Measurements from ENCODE around the gene SF3B2.
"Not testable (repeated sequence)": the region's sequence is repeated elsewhere in the genome, so short reads cannot be mapped to it uniquely, and the experiment has no call there.

Gene SF3B2

DNA sequence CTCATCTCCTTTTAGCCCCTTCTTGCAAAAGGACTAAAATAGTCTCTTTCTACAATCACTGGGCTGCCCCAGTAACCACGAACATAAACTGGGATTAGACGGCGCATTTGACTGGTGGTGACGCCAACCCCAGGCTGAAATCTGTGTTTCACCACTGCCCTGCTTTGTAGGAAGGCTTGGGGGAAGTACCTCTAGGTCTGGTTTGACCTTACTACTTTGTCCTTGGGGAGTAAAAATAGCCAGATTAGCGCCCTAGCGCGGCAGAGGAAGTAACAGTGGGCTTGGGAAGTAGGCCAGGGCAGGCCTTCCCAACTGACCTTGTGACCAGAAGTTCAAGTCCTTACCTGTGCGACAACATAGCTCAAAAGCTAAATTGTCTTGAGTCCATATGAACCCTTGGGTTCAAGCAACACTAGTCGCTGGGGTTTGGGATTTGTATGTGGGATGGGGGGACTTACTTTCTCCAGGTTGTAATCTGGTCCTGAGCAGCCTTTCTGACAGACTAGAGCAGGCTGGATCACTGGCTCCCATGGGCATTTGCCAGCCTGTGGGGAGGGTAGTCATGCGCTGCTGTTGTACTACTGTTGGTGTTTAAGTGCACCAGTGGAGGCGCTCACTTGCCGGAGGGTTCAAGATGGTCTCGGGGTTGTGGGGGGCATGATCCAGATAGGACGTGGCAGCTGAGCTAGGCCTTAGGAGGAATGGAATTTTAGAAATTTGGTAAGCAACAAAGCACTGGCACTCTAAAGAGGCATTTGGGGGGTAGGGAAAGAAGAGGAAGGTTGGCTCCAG, 17.0 kb downstream of the SF3B2 start:
- peak overlapping the region; percentile 41 for H3K4me3 ChIP-seq (ENCODE audit: low read length)
- DNase-seq (ENCODE audit: low read depth, low spot score) = no peak

DNA sequence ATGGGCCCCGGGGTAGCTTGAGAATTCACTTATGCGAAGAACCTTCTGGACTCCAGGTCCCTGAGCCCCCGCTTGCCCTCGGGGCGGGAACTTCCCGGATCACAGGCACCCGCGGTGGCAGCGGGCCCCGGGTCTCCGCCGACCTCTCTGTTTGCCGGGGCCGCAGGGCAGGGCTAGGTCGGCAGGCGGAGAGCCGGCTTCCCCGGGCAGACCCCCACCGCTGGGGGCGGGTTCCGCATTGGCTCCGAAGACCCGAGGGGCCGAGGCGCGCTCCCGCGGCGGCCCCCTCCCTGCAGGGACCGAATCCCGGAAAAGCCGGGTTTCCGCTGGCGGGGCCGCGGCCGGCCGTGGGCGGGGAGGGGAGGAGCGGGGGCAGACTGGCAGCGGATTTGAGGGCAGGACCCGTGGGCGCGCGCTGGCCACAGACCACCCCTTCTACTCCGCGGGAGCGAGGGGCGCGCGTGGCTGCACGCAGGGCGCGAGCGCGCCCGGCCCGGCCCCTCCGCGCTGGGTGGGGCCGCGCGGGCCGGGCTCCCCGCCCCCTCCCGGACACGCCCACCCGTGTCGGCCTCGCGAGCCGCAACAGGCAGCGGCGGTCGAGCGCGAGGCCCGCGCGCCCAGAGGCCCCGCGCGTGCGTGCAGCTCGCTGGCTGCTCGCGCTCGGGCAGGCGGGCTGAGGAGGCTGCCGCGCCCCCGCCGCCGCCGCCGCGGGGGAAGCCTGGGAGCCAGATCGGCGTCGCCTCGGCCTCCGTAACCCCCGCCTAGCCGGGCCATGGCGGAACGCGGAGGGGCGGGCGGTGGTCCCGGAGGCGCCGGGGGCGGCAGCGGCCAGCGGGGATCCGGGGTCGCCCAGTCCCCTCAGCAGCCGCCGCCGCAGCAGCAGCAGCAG, 17.8 kb downstream of the SF3B2 start, which contains the start of gene PACS1:
Gene PACS1 (plus strand): TSS at position 558 of the 889 bp plus-strand sequence. CDS start 215 bp downstream, at position 773.
- peak within 1 kb of the TSS; percentile 56 for H3K4me3 ChIP-seq (ENCODE audit: low read length)
- DNase-seq (ENCODE audit: low read depth, low spot score) = peak; percentile 65

- DNase-seq (ENCODE audit: low read depth, low spot score) = no peak
- H3K4me3 ChIP-seq (ENCODE audit: low read length) = peak overlapping the region; percentile 56
Measured at GRCh38 chr11:66070604-66071380, 18.6 kb downstream of the SF3B2 start.

DNA sequence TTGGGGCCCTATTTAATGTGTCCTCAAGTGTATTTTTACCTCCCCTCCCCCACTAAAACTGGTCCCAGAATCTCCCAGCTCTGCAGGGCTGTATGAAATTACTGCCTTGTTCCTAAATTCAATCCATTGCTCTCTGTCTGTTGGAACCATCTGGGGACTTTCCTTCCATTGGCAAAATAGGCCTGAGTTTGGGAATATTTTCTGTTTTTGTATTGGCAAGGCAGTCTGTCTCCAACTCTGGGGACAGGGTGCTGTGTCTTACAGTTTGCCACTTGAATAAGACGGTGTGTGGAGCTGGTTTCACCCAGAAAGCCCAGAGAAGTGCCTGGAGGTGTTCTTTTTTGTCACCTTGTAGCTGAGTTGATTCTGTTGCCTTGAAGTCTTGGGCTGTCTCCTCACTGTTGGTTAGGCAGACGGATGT, 19.2 kb downstream of the SF3B2 start:
- H3K4me3 ChIP-seq (ENCODE audit: low read length) = peak overlapping the region; percentile 56
- no peak for DNase-seq (ENCODE audit: low read depth, low spot score)

DNA sequence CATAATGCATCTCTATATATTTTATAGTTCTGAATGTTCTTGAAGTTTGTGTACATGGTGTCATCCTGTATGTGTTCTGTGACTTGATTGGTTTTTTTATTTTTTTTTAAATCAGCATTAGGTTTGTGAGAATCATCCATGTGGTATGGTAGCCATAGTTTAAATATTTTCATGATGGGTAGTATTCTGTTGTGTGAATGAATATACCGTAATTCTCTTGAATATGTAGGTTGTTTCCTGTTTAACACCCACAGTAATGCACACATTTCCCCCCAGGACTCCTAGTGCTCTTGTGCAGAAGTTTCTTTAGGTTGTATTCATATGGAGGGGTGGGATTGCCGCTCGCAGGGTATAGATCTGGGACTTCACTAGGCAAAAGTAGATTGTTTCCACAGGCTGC, 19.9 kb downstream of the SF3B2 start:
- no peak overlapping the region for H3K4me3 ChIP-seq (ENCODE audit: low read length)
- DNase-seq (ENCODE audit: low read depth, low spot score) = no peak

GRCh38 chr11:66072518-66072917, 20.4 kb downstream of the SF3B2 start:
- H3K4me3 ChIP-seq (ENCODE audit: low read length) = no peak overlapping the region
- no peak for DNase-seq (ENCODE audit: low read depth, low spot score)

GRCh38 chr11:66073669-66074068, 21.5 kb downstream of the SF3B2 start:
- no peak for DNase-seq (ENCODE audit: low read depth, low spot score)
- no peak overlapping the region for H3K4me3 ChIP-seq (ENCODE audit: low read length)

DNA sequence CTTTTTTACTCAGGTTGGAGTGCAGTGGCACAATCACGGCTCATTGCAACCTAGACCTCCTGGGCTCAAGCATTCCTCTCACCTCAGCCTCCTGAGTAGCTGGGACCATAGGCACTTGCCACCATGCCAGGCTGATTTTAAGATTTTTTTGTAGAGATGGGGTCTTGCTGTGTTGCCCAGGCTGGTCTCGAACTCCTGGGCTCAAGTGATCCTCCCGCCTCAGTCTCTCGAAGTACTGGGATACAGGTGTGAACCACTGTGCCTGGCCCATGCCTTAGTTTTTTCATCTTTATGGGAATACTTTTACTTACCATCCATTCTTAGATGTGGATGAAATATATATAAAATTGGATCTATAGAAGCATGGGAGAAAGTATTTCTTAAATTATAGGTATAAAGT, 23.1 kb downstream of the SF3B2 start:
- H3K4me3 ChIP-seq (ENCODE audit: low read length) = no peak overlapping the region
- no peak for DNase-seq (ENCODE audit: low read depth, low spot score)

DNA sequence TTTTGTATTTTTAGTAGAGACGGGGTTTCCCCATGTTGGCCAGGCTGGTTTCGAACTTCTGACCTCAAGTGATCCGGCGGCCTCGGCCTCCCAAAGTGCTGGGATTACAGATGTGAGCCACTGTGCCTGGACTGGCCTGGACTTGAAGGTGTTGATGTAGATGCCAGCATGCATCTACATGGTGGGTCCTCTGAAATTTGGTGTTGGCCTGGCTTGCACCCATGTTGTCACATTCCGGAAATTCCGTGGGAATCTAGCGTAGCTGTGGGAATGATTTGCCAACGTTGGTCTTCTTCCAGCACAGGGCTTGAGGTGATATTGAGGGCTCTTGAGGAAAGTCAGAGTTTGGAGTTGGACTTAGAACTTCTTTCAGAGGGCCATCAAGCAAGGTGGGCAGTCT, 24.4 kb downstream of the SF3B2 start:
- H3K4me3 ChIP-seq (ENCODE audit: low read length) = no peak overlapping the region
- DNase-seq (ENCODE audit: low read depth, low spot score) = no peak

DNA sequence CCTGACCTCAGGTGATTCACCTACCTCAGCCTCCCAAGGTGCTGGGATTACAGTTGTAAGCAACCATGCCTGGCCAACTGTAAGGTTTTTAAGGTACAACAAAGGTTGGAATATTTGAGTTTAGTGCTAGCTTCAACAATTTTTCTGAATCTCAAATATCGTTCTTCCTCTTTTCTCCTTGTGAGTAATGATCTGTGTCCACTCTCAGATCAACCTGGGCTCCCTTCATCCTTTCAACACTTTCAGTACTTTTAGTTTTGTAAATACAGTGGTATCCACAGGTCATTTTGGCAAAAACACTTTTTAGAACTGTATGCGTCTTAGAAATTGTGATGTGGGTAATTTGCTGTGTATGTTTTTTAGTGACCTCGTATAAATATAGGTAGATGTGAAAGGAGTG, 25.8 kb downstream of the SF3B2 start:
- H3K4me3 ChIP-seq (ENCODE audit: low read length) = no peak overlapping the region
- DNase-seq (ENCODE audit: low read depth, low spot score) = no peak

DNA sequence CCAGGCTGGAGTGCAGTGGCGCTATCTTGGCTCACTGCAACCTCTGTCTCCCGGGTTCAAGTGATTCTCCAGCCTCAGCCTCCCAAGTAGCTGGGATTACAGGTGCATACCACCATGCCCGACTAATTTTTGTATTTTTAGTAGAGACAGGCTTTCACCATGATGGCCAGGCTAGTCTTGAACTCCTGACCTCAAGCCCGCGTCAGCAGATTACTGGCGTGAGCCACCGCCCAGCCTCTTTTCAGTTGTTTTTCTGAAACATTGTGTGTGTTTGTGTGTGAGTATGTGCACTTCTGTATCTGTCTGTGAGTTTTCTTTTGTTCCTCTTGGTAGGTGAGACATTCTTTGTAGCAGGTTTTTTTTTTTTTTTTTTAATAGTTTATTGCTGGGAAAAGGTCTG, 26.8 kb downstream of the SF3B2 start:
- not testable (repeated sequence) for H3K4me3 ChIP-seq (ENCODE audit: low read length); DNase-seq (ENCODE audit: low read depth, low spot score)

DNA sequence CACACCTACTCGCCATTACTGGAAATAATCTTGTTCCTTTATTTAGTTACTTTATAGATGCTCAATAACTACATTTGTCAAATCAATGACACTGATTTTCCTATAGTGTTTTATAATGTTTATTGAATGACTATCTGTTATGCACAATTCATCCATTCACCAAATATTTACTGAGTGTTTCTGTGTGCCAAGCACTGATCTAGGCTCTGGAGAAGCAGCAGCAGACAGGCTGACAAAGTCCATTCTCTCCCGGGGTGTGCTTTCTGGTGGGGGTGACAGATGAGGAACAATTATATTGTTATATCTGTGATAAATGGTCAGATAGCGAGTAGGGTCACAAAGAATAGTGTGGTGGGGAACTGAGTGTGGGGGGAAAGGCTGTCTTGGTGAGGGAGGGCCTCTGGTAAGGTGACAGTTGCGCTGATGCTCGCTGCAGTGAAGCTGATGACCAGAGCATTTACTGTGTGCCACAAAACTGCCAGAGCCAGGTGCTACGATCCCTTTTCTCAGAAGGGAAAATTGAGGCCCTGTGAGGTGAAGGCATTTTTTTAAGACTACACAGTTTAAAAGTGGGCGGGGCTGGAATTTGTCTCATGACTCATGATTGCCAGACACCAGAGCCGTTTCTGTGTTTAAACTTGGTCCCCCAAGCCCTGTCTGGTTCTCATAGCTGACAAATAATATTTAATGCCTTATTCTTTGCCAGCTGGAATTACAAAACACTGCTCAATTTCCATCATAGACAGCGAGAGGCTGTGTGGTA, 28.1 kb downstream of the SF3B2 start:
- no peak for DNase-seq (ENCODE audit: low read depth, low spot score)
- H3K4me3 ChIP-seq (ENCODE audit: low read length) = no peak overlapping the region

GRCh38 chr11:66081505-66081904, 29.3 kb downstream of the SF3B2 start:
- DNase-seq (ENCODE audit: low read depth, low spot score) = peak; percentile 85
- peak overlapping the region; percentile 33 for H3K4me3 ChIP-seq (ENCODE audit: low read length)

DNA sequence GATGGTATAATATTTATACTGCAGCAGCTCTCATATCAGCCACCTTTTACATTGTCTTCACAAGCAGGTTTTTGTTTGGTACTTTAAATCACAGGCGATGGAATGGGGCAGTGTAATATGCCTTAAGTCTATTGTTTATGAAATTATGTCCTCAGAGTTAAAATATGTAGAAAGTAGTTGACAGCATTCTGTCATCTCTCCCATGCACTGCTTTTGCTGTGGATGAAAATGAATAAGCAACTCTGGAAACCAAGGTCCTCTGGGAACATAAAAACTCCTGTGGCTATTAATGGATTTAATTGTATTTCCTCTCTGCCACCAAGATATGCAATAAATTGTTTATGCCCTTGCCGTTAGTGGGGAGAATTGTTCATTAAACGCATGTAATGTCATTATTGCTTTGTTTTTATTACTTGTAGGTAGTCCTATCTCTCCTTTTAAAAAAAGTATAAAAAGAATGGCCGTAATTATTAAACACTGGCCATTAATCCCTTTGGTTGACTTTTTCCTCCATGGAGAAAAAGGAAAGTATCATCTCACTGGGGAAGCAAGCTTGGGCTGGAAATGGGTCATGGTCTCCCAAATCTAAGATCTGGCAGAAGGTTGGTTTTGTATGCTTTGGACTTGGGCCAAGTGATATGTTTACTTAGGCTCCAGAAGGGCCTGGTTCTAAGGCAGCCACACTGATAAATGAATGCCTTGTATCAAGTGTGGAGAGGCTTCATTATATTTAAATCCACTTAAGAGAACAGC, 31.0 kb downstream of the SF3B2 start:
- DNase-seq (ENCODE audit: low read depth, low spot score) = no peak
- H3K4me3 ChIP-seq (ENCODE audit: low read length) = no peak overlapping the region

DNA sequence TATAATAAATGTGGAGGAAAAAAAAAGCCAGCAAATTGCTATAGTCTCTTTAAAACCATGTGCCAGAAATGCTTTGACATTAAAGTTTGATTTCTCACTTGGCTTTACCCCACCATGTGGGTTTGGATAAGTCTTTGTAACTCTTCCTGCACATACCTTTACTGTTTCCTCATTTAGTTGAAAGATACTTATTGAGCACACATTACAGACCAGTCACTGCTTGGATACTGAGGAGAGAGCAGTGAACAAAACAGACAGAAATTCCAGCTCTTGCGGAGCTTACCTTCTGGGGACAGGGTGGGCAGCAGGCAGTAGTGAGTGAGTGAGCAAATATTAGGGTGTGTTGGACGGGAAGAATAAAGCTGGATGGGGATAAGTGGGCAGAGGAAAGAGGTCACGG, 31.6 kb downstream of the SF3B2 start:
- no peak for DNase-seq (ENCODE audit: low read depth, low spot score)
- H3K4me3 ChIP-seq (ENCODE audit: low read length) = no peak overlapping the region

DNA sequence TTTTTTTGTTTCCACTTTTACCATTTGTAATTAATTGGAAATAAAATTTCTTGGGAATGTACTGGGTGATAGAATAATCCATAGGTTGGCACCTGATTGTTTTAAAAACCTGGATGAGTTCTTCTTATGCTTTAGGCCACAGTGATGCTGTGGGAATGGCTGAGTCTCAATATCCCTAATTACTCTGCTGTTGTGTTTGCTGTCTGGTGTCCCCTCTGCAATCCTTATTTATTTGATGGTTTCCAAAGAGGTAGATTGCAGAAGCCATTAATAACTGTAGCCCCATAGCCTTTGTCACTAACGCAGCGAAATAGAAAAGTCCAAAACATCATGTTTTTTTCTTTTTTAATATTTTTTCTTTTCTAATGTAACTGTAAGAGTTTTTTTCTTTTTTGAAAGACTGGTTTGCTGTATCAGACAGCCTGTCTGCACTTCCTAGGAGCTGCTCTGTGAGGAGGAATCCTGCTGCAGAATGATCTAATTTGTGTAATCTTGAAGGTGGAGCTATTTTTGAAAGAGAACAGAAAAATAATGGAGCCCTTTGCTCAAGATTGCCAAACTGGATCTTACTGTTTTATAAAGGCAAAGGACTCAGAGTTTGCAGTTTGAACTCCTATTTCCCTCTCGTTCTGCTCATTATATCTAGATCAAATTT, 32.8 kb downstream of the SF3B2 start:
- no peak for DNase-seq (ENCODE audit: low read depth, low spot score)
- H3K4me3 ChIP-seq (ENCODE audit: low read length) = no peak overlapping the region

GRCh38 chr11:66087148-66087908, 35.2 kb downstream of the SF3B2 start:
- no peak overlapping the region for H3K4me3 ChIP-seq (ENCODE audit: low read length)
- no peak for DNase-seq (ENCODE audit: low read depth, low spot score)
